ENCODE results near the gene TMEM135. TPM values are rescaled to one million over a fixed set of nuclear protein-coding genes. Genes with fewer than 3 reads are reported as not detected.
"Not testable (repeated sequence)": the region's sequence is repeated elsewhere in the genome, so short reads cannot be mapped to it uniquely, and the experiment has no call there.

Gene TMEM135
- total RNA-seq, 1 donor from 2014 or later: 43.9 TPM

- no peak for DNase-seq
Observed at GRCh38 chr11:87259736-87260135, 222.0 kb downstream of the TMEM135 start.

- DNase-seq: no peak
Observed at GRCh38 chr11:87260811-87261210, 223.1 kb downstream of the TMEM135 start.

- peak; percentile 33 for DNase-seq
Observed at GRCh38 chr11:87263264-87263838, 225.6 kb downstream of the TMEM135 start.

- no peak for DNase-seq
Observed at GRCh38 chr11:87263979-87264378, 226.2 kb downstream of the TMEM135 start.

- peak; percentile 64 for DNase-seq
Observed at GRCh38 chr11:87265132-87265531, 227.4 kb downstream of the TMEM135 start.

- DNase-seq: peak; percentile 63
Observed at GRCh38 chr11:87265979-87266378, 228.2 kb downstream of the TMEM135 start.

GRCh38 chr11:87266751-87267150, 229.0 kb downstream of the TMEM135 start:
- no peak for DNase-seq

GRCh38 chr11:87271951-87272350, 234.2 kb downstream of the TMEM135 start:
- DNase-seq: not testable (repeated sequence)

- peak; percentile 60 for DNase-seq
Observed at GRCh38 chr11:87275176-87275575, 237.4 kb downstream of the TMEM135 start.

GRCh38 chr11:87280143-87280542, 242.4 kb downstream of the TMEM135 start:
- DNase-seq: no peak

GRCh38 chr11:87281496-87281895, 243.8 kb downstream of the TMEM135 start:
- DNase-seq: peak; percentile 91

GRCh38 chr11:87284306-87284705, 246.6 kb downstream of the TMEM135 start:
- peak; percentile 79 for DNase-seq

- not testable (repeated sequence) for DNase-seq
Observed at GRCh38 chr11:87285674-87286073, 247.9 kb downstream of the TMEM135 start.

- DNase-seq: no peak
Observed at GRCh38 chr11:87286338-87286737, 248.6 kb downstream of the TMEM135 start.

- DNase-seq: peak; percentile 59
Observed at GRCh38 chr11:87290304-87290922, 252.7 kb downstream of the TMEM135 start.

GRCh38 chr11:87292598-87292997, 254.9 kb downstream of the TMEM135 start:
- no peak for DNase-seq

- DNase-seq: no peak
Observed at GRCh38 chr11:87295237-87295636, 257.5 kb downstream of the TMEM135 start.

GRCh38 chr11:87296627-87297026, 258.9 kb downstream of the TMEM135 start:
- no peak for DNase-seq

GRCh38 chr11:87298155-87298554, 260.4 kb downstream of the TMEM135 start:
- DNase-seq: no peak

- DNase-seq: no peak
Observed at GRCh38 chr11:87299041-87299481, 261.3 kb downstream of the TMEM135 start.

GRCh38 chr11:87300640-87301380, 263.1 kb downstream of the TMEM135 start:
- no peak for DNase-seq

GRCh38 chr11:87301785-87302540, 264.2 kb downstream of the TMEM135 start:
- no peak for DNase-seq

- DNase-seq: no peak
Observed at GRCh38 chr11:87304412-87304811, 266.7 kb downstream of the TMEM135 start.
